ENCODE measurements around the gene ZBTB32.
A peak's percentile ranks its signal among the peaks of the same experiment; 100 is the strongest.

Gene ZBTB32

DNA sequence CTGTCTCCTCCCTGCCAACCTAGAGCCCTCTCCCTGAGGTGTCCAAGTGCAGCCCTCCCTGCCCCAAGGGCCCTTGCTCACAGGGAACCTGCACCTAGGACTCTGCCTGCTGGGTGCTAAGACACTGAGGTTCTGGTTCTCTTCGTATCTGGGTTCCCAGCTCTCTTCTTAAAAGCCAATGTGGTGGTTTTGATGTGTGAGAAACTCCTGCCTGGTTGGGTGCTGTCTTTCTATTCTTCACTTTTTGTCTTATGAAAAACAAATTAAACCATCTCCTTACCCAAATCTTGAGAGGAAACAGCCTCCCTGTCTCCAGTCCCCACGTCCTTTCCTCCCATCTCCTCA, 9.1 kb downstream of the ZBTB32 start:
- no peak overlapping the region for H3K4me3 ChIP-seq (ENCODE audit: low read depth in 1 of 2, low read length in 2 of 2)
- H3K9ac ChIP-seq (ENCODE audit: low read depth in 1 of 2, low read length in 2 of 2) = no peak overlapping the region
- no peaks in the 10 kb centered on the region for H3K9me3 ChIP-seq (ENCODE audit: control insufficient read depth in 1 of 2, low read length in 2 of 2)
- H3K36me3 ChIP-seq (ENCODE audit: control insufficient read depth in 1 of 2, insufficient read depth in 2 of 2, low read length in 2 of 2) = no peaks in the 10 kb centered on the region
- H3K4me1 ChIP-seq (ENCODE audit: control insufficient read depth in 1 of 2, insufficient read depth in 2 of 2, low read length in 2 of 2) = peaks cover 17 to 18% of the 10 kb centered on the region in 2 donors
- peaks cover 0 to 10% of the 10 kb centered on the region in 2 donors for H3K27me3 ChIP-seq (ENCODE audit: control insufficient read depth in 1 of 2, insufficient read depth in 2 of 2, low read length in 2 of 2)
- H3K27ac ChIP-seq (ENCODE audit: low read depth, low read length) = no peak overlapping the region

DNA sequence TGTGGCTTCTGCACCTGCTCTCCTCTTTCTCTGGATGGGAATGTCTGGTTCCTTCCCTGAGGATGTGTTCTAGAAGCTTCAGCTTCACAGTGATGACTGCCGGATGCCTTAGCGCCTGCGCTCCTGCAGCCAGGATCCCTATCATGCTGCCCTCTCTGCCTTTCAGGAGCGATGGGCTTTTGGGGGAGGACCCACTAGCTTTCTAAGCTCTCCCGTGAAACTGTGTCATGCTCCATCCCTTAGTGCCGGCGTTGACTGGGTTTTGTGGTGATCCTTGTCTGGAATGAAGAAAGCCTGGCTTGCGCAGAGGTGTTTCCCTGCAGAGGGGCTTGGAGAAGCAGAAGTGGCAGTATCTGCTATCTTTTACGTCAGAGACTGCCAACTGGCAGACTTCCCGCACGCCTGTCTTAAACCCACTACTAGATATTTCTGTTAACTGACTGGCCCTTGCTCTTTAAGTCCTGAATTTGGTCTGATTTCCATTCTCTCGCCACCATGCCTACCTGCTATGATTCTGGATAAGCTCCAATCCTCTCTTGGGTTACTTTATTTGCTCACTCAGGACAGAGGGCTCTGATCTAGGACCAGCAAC, 9.6 kb downstream of the ZBTB32 start:
- H3K9ac ChIP-seq (ENCODE audit: low read depth in 1 of 2, low read length in 2 of 2) = no peak overlapping the region

DNA sequence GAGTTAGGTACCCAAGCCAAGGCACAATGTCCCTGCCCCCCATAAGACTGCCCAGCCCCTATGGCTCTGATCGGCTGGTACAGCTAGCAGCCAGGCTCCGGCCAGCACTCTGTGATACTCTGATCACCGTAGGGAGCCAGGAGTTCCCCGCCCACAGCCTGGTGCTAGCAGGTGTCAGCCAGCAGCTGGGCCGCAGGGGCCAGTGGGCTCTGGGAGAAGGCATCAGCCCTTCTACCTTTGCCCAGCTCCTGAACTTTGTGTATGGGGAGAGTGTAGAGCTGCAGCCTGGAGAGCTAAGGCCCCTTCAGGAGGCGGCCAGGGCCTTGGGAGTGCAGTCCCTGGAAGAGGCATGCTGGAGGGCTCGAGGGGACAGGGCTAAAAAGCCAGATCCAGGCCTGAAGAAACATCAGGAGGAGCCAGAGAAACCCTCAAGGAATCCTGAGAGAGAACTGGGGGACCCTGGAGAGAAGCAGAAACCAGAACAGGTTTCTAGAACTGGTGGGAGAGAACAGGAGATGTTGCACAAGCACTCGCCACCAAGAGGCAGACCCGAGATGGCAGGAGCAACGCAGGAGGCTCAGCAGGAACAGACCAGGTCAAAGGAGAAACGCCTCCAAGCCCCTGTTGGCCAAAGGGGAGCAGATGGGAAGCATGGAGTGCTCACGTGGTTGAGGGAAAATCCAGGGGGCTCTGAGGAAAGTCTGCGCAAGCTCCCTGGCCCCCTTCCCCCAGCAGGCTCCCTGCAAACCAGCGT, 10.4 kb downstream of the ZBTB32 start:
- H3K4me1 ChIP-seq (ENCODE audit: control insufficient read depth in 1 of 2, insufficient read depth in 2 of 2, low read length in 2 of 2) = peaks cover 27 to 30% of the 10 kb centered on the region in 2 donors
- no peaks in the 10 kb centered on the region for H3K36me3 ChIP-seq (ENCODE audit: control insufficient read depth in 1 of 2, insufficient read depth in 2 of 2, low read length in 2 of 2)
- H3K4me3 ChIP-seq (ENCODE audit: low read depth in 1 of 2, low read length in 2 of 2) = no peak overlapping the region
- no peak overlapping the region for H3K27ac ChIP-seq (ENCODE audit: low read depth, low read length)
- H3K9ac ChIP-seq (ENCODE audit: low read depth in 1 of 2, low read length in 2 of 2) = peak overlapping the region in 1 of 2 donors; percentile 83
- H3K9me3 ChIP-seq (ENCODE audit: control insufficient read depth in 1 of 2, low read length in 2 of 2) = no peaks in the 10 kb centered on the region
- H3K27me3 ChIP-seq (ENCODE audit: control insufficient read depth in 1 of 2, insufficient read depth in 2 of 2, low read length in 2 of 2) = peaks cover 0 to 10% of the 10 kb centered on the region in 2 donors

More for the DNA sequence above, 9.6 kb downstream of the ZBTB32 start:
- H3K4me3 ChIP-seq (ENCODE audit: low read depth in 1 of 2, low read length in 2 of 2) = peak overlapping the region in 1 of 2 donors; percentile 2
- no peaks in the 10 kb centered on the region for H3K36me3 ChIP-seq (ENCODE audit: control insufficient read depth in 1 of 2, insufficient read depth in 2 of 2, low read length in 2 of 2)
- H3K9me3 ChIP-seq (ENCODE audit: control insufficient read depth in 1 of 2, low read length in 2 of 2) = no peaks in the 10 kb centered on the region
- H3K27me3 ChIP-seq (ENCODE audit: control insufficient read depth in 1 of 2, insufficient read depth in 2 of 2, low read length in 2 of 2) = peaks cover 0 to 10% of the 10 kb centered on the region in 2 donors
- H3K27ac ChIP-seq (ENCODE audit: low read depth, low read length) = no peak overlapping the region
- peaks cover 20 to 23% of the 10 kb centered on the region in 2 donors for H3K4me1 ChIP-seq (ENCODE audit: control insufficient read depth in 1 of 2, insufficient read depth in 2 of 2, low read length in 2 of 2)

DNA sequence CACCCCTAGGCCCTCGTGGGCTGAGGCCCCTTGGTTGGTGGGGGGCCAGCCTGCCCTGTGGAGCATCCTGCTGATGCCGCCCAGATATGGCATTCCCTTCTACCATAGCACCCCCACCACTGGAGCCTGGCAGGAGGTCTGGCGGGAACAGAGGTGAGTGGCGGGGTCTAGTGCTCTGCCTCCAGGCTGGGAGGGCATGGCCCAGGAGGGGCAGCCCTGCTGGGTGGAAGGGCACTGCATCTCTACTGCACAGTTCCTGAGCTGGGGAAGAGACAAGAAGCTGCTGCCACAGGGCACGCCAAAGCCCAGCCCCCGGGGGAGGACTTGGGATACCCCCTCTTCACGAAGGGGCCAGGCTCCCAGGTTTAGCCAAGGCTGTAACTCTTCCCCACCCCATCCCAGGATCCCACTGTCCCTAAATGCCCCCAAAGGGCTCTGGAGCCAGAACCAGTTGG, 11.0 kb downstream of the ZBTB32 start:
- H3K4me3 ChIP-seq (ENCODE audit: low read depth in 1 of 2, low read length in 2 of 2) = peak overlapping the region in 1 of 2 donors; percentile 89
- peaks cover 0 to 4% of the 10 kb centered on the region in 2 donors for H3K36me3 ChIP-seq (ENCODE audit: control insufficient read depth in 1 of 2, insufficient read depth in 2 of 2, low read length in 2 of 2)
- peaks cover 27 to 30% of the 10 kb centered on the region in 2 donors for H3K4me1 ChIP-seq (ENCODE audit: control insufficient read depth in 1 of 2, insufficient read depth in 2 of 2, low read length in 2 of 2)
- H3K9ac ChIP-seq (ENCODE audit: low read depth in 1 of 2, low read length in 2 of 2) = peak overlapping the region in 1 of 2 donors; percentile 83
- H3K9me3 ChIP-seq (ENCODE audit: control insufficient read depth in 1 of 2, low read length in 2 of 2) = no peaks in the 10 kb centered on the region
- H3K27me3 ChIP-seq (ENCODE audit: control insufficient read depth in 1 of 2, insufficient read depth in 2 of 2, low read length in 2 of 2) = peaks cover 0 to 10% of the 10 kb centered on the region in 2 donors
- H3K27ac ChIP-seq (ENCODE audit: low read depth, low read length) = no peak overlapping the region

DNA sequence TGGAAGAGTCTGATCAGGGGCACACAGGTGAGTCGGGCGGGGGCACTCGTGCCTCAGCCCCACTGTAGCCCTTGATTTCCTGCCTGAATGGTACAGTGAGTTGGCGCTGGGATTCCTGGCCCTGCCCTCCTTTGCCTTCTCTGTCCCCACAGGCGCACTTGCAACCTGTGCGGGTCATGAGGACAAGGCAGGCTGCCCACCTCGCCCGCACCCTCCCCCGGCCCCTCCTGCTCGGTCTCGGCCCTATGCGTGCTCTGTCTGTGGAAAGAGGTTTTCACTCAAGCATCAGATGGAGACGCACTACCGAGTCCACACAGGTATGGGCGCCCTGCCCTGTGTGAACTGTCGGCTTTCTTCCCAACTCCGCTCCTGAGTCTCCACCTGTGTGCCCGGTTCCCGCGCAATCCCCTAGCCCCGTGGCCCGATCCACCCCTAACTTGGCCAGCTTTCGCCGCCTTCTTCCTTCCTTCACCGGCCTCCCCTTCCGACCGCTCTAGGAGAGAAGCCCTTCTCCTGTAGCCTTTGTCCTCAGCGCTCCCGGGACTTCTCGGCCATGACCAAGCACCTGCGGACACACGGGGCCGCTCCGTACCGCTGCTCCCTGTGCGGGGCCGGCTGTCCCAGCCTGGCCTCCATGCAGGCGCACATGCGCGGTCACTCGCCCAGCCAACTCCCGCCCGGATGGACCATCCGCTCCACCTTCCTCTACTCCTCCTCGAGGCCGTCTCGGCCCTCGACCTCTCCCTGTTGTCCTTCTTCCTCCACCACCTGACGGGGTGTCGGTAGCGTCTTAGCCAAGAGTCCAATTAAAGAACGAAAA, 11.8 kb downstream of the ZBTB32 start:
- H3K36me3 ChIP-seq (ENCODE audit: control insufficient read depth in 1 of 2, insufficient read depth in 2 of 2, low read length in 2 of 2) = peaks cover 0 to 6% of the 10 kb centered on the region in 2 donors
- H3K9ac ChIP-seq (ENCODE audit: low read depth in 1 of 2, low read length in 2 of 2) = peak overlapping the region; percentile 83 to 96
- H3K4me3 ChIP-seq (ENCODE audit: low read depth in 1 of 2, low read length in 2 of 2) = peak overlapping the region; percentile 87 to 89
- H3K27ac ChIP-seq (ENCODE audit: low read depth, low read length) = peak overlapping the region; percentile 74
- peaks cover 0 to 3% of the 10 kb centered on the region in 2 donors for H3K27me3 ChIP-seq (ENCODE audit: control insufficient read depth in 1 of 2, insufficient read depth in 2 of 2, low read length in 2 of 2)
- no peaks in the 10 kb centered on the region for H3K9me3 ChIP-seq (ENCODE audit: control insufficient read depth in 1 of 2, low read length in 2 of 2)
- H3K4me1 ChIP-seq (ENCODE audit: control insufficient read depth in 1 of 2, insufficient read depth in 2 of 2, low read length in 2 of 2) = peaks cover 27 to 30% of the 10 kb centered on the region in 2 donors

DNA sequence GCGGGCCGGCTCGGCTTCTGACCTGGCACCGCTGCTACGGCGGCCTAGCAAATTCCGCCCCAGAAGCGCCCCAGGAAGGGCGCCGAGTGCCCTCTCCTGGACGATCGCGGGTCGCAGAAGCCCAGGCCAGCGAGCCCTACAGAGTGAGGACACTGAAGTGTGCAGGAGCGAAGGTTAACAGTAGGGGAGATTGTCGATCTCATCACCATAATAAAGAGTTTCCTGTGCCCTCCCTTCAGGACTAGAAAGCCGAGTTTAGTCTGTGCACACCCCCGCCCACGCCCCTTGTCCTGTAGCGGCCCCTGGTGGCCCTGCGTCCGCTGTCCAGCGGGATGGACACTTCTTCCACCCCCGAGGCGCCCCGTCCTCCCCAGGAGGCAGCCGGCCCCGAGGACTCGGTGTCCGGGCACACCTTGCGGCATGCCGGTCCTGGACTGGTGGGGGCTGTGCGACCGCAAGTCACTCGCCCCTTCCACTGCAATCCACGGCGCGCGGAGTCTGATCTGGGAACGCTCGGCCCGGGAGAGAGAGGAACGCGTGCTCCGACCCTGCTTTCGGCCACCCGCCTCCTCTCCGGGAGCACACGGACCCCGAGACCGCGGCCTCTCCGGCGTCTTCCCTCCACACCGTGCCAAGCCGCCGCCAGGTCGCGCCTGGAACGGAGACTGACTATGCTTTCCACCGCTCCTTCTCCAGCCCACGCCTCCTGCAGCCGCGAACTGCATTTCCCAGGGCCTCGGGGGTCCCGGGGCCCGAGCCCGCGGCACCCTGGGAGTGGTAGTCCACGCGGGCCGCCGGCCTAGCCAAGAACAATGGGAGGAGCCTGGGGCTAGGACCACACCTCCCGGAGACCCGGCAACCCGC, 12.7 kb downstream of the ZBTB32 start:
- H3K4me1 ChIP-seq (ENCODE audit: control insufficient read depth in 1 of 2, insufficient read depth in 2 of 2, low read length in 2 of 2) = peaks cover 27 to 30% of the 10 kb centered on the region in 2 donors
- H3K36me3 ChIP-seq (ENCODE audit: control insufficient read depth in 1 of 2, insufficient read depth in 2 of 2, low read length in 2 of 2) = peaks cover 5 to 13% of the 10 kb centered on the region in 2 donors
- peak overlapping the region; percentile 83 to 96 for H3K9ac ChIP-seq (ENCODE audit: low read depth in 1 of 2, low read length in 2 of 2)
- peak overlapping the region; percentile 87 to 89 for H3K4me3 ChIP-seq (ENCODE audit: low read depth in 1 of 2, low read length in 2 of 2)
- H3K27ac ChIP-seq (ENCODE audit: low read depth, low read length) = peak overlapping the region; percentile 75
- peaks cover 0 to 3% of the 10 kb centered on the region in 2 donors for H3K27me3 ChIP-seq (ENCODE audit: control insufficient read depth in 1 of 2, insufficient read depth in 2 of 2, low read length in 2 of 2)
- H3K9me3 ChIP-seq (ENCODE audit: control insufficient read depth in 1 of 2, low read length in 2 of 2) = no peaks in the 10 kb centered on the region

DNA sequence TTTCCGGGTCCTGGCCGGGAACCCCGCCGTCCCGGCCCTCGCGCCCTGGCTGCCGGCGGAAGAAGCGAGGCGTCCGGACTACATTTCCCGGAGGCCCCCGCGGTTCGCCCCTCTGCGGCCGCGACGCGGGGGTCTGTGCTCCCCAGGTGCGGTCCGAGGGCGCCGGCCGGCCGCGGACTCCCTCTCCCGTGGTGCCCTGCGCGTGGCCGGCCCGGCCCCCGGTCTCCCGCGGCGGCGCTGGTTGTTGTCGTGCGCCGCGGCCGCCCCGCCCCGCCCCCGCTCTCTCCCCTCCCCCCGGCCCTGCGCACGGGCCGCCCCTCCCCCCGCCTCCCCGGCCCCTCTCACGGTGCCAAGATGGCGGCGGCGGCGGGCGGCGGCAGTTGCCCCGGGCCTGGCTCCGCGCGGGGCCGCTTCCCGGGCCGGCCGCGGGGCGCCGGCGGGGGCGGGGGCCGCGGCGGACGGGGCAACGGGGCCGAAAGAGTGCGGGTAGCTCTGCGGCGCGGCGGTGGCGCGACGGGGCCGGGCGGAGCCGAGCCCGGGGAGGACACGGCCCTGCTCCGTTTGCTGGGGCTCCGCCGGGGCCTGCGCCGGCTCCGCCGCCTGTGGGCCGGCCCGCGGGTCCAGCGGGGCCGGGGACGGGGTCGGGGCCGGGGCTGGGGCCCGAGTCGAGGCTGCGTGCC, 13.4 kb downstream of the ZBTB32 start, which contains the start of gene KMT2B:
Gene KMT2B (plus strand): TSS at position 339 of the 680 bp plus-strand sequence. CDS start 16 bp downstream, at position 355.
- peak within 1 kb of the TSS; percentile 87 to 93 for H3K4me3 ChIP-seq (ENCODE audit: low read depth in 1 of 2, low read length in 2 of 2)
- peaks cover 22 to 30% of the 10 kb centered on the region in 2 donors for H3K4me1 ChIP-seq (ENCODE audit: control insufficient read depth in 1 of 2, insufficient read depth in 2 of 2, low read length in 2 of 2)
- no peaks in the 10 kb centered on the region for H3K9me3 ChIP-seq (ENCODE audit: control insufficient read depth in 1 of 2, low read length in 2 of 2)

DNA sequence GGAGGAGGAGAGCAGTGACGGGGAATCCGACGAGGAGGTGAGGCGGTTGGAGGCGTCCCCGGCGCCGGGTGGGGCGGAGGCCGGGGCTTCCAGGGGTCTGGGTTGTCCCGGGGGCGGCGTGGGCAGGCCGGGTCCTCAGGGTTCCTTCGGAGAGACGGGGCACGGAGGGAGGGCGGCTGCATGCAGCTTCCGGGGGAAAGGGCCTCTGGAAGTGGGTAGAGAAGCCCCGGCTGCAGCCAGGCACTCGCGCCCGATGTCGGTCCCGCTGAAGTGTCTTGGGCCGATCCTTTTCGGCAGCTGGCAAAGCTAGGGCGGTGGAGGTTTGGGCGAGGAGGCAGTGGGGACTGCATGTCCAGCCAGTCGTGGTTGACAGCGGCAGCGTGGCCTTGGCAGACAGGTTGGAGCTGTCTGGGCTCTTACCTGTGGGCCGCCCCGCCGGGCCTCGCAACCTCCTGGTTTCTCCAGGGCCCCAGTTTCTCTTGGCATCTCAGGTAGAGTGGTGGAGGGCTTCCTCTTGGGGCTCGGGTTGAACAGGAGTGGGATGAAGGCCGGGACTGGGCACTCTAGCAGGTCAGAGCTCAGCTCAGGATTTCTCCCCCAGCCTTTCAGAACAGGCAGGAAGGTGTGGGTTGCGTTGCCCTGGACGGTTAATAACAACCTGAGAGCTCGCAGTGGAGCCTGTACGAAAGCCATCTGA, 14.1 kb downstream of the ZBTB32 start:
- Histone ChIP-seq H3K4me3 (ENCODE audit: low read depth in 1 of 2, low read length in 2 of 2) (peak overlapping the region; percentile 70 to 93), H3K9me3 (ENCODE audit: control insufficient read depth in 1 of 2, low read length in 2 of 2) (no peaks in the 10 kb centered on the region), H3K27ac (ENCODE audit: low read depth, low read length) (peak overlapping the region; percentile 32), H3K9ac (ENCODE audit: low read depth in 1 of 2, low read length in 2 of 2) (peak overlapping the region; percentile 71 to 84), H3K4me1 (ENCODE audit: control insufficient read depth in 1 of 2, insufficient read depth in 2 of 2, low read length in 2 of 2) (peaks cover 22 to 30% of the 10 kb centered on the region in 2 donors), H3K27me3 (ENCODE audit: control insufficient read depth in 1 of 2, insufficient read depth in 2 of 2, low read length in 2 of 2) (peaks cover 0 to 2% of the 10 kb centered on the region in 2 donors), H3K36me3 (ENCODE audit: control insufficient read depth in 1 of 2, insufficient read depth in 2 of 2, low read length in 2 of 2) (peaks cover 16 to 27% of the 10 kb centered on the region in 2 donors)

More for the DNA sequence above, 13.4 kb downstream of the ZBTB32 start, which contains the start of gene KMT2B:
- Histone ChIP-seq H3K27me3 (ENCODE audit: control insufficient read depth in 1 of 2, insufficient read depth in 2 of 2, low read length in 2 of 2) (peaks cover 0 to 3% of the 10 kb centered on the region in 2 donors), H3K36me3 (ENCODE audit: control insufficient read depth in 1 of 2, insufficient read depth in 2 of 2, low read length in 2 of 2) (peaks cover 10 to 20% of the 10 kb centered on the region in 2 donors), H3K27ac (ENCODE audit: low read depth, low read length) (peak within 1 kb of the TSS; percentile 75), H3K9ac (ENCODE audit: low read depth in 1 of 2, low read length in 2 of 2) (peak within 1 kb of the TSS; percentile 83 to 96)
